M059J (cell line): ENCODE data around the gene CACNA1C. TPM values are rescaled to one million over a fixed set of nuclear protein-coding genes. Genes with fewer than 3 reads are reported as not detected.
A peak's percentile ranks its signal among the peaks of the same experiment; 100 is the strongest.

ENCODE experiments used
- DNase-seq: peaks from one replicate; pipeline ENCODE4 v3.0.0-alpha.2; 2012; ENCODE audit warnings: low read depth
- total RNA-seq: library from RNA; depleted of rRNA; stranded (reverse); fragments of >200 nt; shearing (Covaris generic); gene quantifications from 2 replicates; pipeline ENCODE4 v1.2.3, GENCODE V29; 2014

The CACNA1C gene
- total RNA-seq, 1 experiment from 2014 or later = 3.6 TPM

- DNase-seq = no peak
These were observed 223.7 kb downstream of the CACNA1C start for GRCh38 chr12:2276288-2277033.

GRCh38 chr12:2277492-2278155 lies 224.8 kb downstream of the CACNA1C start:
- DNase-seq = no peak

- DNase-seq = no peak
These were observed 228.7 kb downstream of the CACNA1C start for GRCh38 chr12:2281446-2281845.

- DNase-seq = no peak
These were observed 229.5 kb downstream of the CACNA1C start for GRCh38 chr12:2282318-2282717.

- no peak for DNase-seq
These were observed 230.7 kb downstream of the CACNA1C start for GRCh38 chr12:2283480-2283879.

GRCh38 chr12:2283916-2284315 lies 231.1 kb downstream of the CACNA1C start:
- DNase-seq = peak; percentile 35

GRCh38 chr12:2284321-2284813 lies 231.6 kb downstream of the CACNA1C start:
- DNase-seq = peak; percentile 70

GRCh38 chr12:2284857-2285256 lies 232.1 kb downstream of the CACNA1C start:
- peak; percentile 88 for DNase-seq

- DNase-seq = no peak
These were observed 232.7 kb downstream of the CACNA1C start for GRCh38 chr12:2285462-2285861.

GRCh38 chr12:2286047-2286446 lies 233.3 kb downstream of the CACNA1C start:
- no peak for DNase-seq

GRCh38 chr12:2286461-2287131 lies 233.8 kb downstream of the CACNA1C start:
- peak; percentile 81 for DNase-seq

- no peak for DNase-seq
These were observed 234.4 kb downstream of the CACNA1C start for GRCh38 chr12:2287151-2287550.

- no peak for DNase-seq
These were observed 234.8 kb downstream of the CACNA1C start for GRCh38 chr12:2287589-2287988.

- peak; percentile 48 for DNase-seq
These were observed 235.2 kb downstream of the CACNA1C start for GRCh38 chr12:2288001-2288400.

- no peak for DNase-seq
These were observed 235.7 kb downstream of the CACNA1C start for GRCh38 chr12:2288471-2288870.

GRCh38 chr12:2288875-2289274 lies 236.1 kb downstream of the CACNA1C start:
- peak; percentile 47 for DNase-seq

GRCh38 chr12:2289525-2289924 lies 236.7 kb downstream of the CACNA1C start:
- no peak for DNase-seq

GRCh38 chr12:2290091-2290490 lies 237.3 kb downstream of the CACNA1C start:
- no peak for DNase-seq

- no peak for DNase-seq
These were observed 237.8 kb downstream of the CACNA1C start for GRCh38 chr12:2290516-2291065.

- DNase-seq = no peak
These were observed 238.5 kb downstream of the CACNA1C start for GRCh38 chr12:2291182-2291832.

GRCh38 chr12:2291947-2292346 lies 239.2 kb downstream of the CACNA1C start:
- DNase-seq = no peak

- DNase-seq = no peak
These were observed 239.8 kb downstream of the CACNA1C start for GRCh38 chr12:2292560-2292959.
